BJ (cell line): Measurements from ENCODE around the gene PRTFDC1. TPM values are rescaled to one million over a fixed set of nuclear protein-coding genes. Genes with fewer than 3 reads are reported as not detected.

ENCODE experiments used
- CTCF ChIA-PET: fragments of 350-600 bp; formaldehyde crosslinking; extraction: SDS; loops from one replicate; lab custom pipeline; 2021; ENCODE audit warnings: antibody characterized with exemption, inconsistent platforms; lab: Yijun Ruan, JAX
- POLR2A ChIA-PET: fragments of 300-600 bp; sonication (Branson Sonifier 250); formaldehyde crosslinking; extraction: SDS; loops from one replicate; lab custom pipeline; 2021; ENCODE audit warnings: antibody characterized with exemption; lab: Charles Lee
- DNase-seq: peaks from one replicate; pipeline ENCODE4 v3.0.0-alpha.2; 2011; ENCODE audit warnings: low read depth
- H3K27me3 ChIP-seq: 2 replicates; pipeline ENCODE4 v1.6.0; 2011; ENCODE audit warnings: low read length; ENCODE audit not compliant: control insufficient read depth, insufficient read depth
- H3K36me3 ChIP-seq: 2 replicates; pipeline ENCODE4 v1.5.1; 2011; ENCODE audit warnings: low read length; ENCODE audit not compliant: control insufficient read depth, insufficient read depth
- H3K4me3 ChIP-seq: 2 replicates; pipeline ENCODE4 v1.5.1; 2011; ENCODE audit warnings: low read depth, mild to moderate bottlenecking, control low read depth, low read length
- CTCF ChIP-seq: IDR thresholded peaks from 2 replicates; pipeline ENCODE4 v1.5.1; 2011; ENCODE audit warnings: low read depth, mild to moderate bottlenecking, control low read depth, inconsistent platforms, low read length, moderate library complexity; ENCODE audit not compliant: insufficient read depth
- polyA plus RNA-seq: library from polyadenylated mRNA; depleted of rRNA; stranded (reverse); fragments of >200 nt; gene quantifications from 2 replicates; pipeline ENCODE4 v1.2.3, GENCODE V29; 2011; rRNA removed
- small RNA-seq: library from RNA; depleted of rRNA; stranded (forward); fragments of <200 nt; gene quantifications from one replicate; pipeline ENCODE3, GENCODE V24; 2012; ENCODE audit warnings: low replicate concordance, low read depth; ENCODE audit not compliant: insufficient read length

PRTFDC1 gene
- polyA plus RNA-seq, 1 experiment, result 8.1 TPM

GRCh38 chr10:24806262-24806661, 146.1 kb downstream of the PRTFDC1 start:
- TF ChIP-seq CTCF, result no peak
- no peak for DNase-seq
- Histone ChIP-seq H3K4me3 (no peak overlapping the region), H3K36me3 (no peaks in the 10 kb centered on the region), H3K27me3 (no peaks in the 10 kb centered on the region; the same call in 1 of the 2 replicates)
- ChIA-PET CTCF (interaction anchor here (1.7 kb wide), 1 partner anchor 9 kb away, joined by 4 read pairs; no protein-coding TSS in a partner anchor), POLR2A (no interaction called here)

- DNase-seq, result no peak
- Histone ChIP-seq H3K27me3 (no peaks in the 10 kb centered on the region; the same call in 1 of the 2 replicates), H3K36me3 (no peaks in the 10 kb centered on the region), H3K4me3 (no peak overlapping the region)
- no peak for TF ChIP-seq CTCF
- POLR2A ChIA-PET, result interaction anchor here (0.6 kb wide), 1 partner anchor 84 kb away, joined by 3 read pairs; no protein-coding TSS in a partner anchor
- CTCF ChIA-PET, result no interaction called here
Measured at GRCh38 chr10:24804956-24805355, 147.4 kb downstream of the PRTFDC1 start.

- ChIA-PET CTCF (no interaction called here), POLR2A (interaction anchor here (0.6 kb wide), 1 partner anchor 84 kb away, joined by 3 read pairs; no protein-coding TSS in a partner anchor)
- no peak for DNase-seq
- H3K4me3 ChIP-seq, result no peak overlapping the region
- no peaks in the 10 kb centered on the region for H3K27me3 ChIP-seq
- no peak for TF ChIP-seq CTCF
- no peaks in the 10 kb centered on the region for H3K36me3 ChIP-seq
Measured at GRCh38 chr10:24804392-24804791, 148.0 kb downstream of the PRTFDC1 start.

- DNase-seq, result no peak
- TF ChIP-seq CTCF, result no peak
- ChIA-PET POLR2A (no interaction called here), CTCF (no interaction called here)
- no peaks in the 10 kb centered on the region for H3K36me3 ChIP-seq
- no peaks in the 10 kb centered on the region for H3K27me3 ChIP-seq
- H3K4me3 ChIP-seq, result no peak overlapping the region
Measured at GRCh38 chr10:24802378-24802777, 150.0 kb downstream of the PRTFDC1 start.

GRCh38 chr10:24800861-24801260, 151.5 kb downstream of the PRTFDC1 start:
- ChIA-PET CTCF (no interaction called here), POLR2A (no interaction called here)
- no peak overlapping the region for H3K4me3 ChIP-seq
- H3K36me3 ChIP-seq, result no peaks in the 10 kb centered on the region
- TF ChIP-seq CTCF, result no peak
- H3K27me3 ChIP-seq, result no peaks in the 10 kb centered on the region
- no peak for DNase-seq

Small RNA genes lying within 50 kb of the gene (small RNA-seq; reads per million reads assigned to genes)
- gene AL512598.1 (not detected), gene RN7SKP241 (not detected)

Other genes with a start within 250 kb of the PRTFDC1 start
- 75.8 and 99.4 TPM in 2 replicates for gene ARHGAP21, start 228.7 kb downstream of the PRTFDC1 start, polyA plus RNA-seq
- gene ENKUR, start 63.6 kb upstream of the PRTFDC1 start, polyA plus RNA-seq, result 0.06 TPM in 1 of 2 replicates, not detected in the other
- 0.78 and 1.9 TPM in 2 replicates for gene THNSL1, start 64.0 kb upstream of the PRTFDC1 start, polyA plus RNA-seq
- gene GPR158, start 222.4 kb upstream of the PRTFDC1 start, polyA plus RNA-seq, result 0.01 TPM in 1 of 2 replicates, not detected in the other